Osteoblast (primary cell): ENCODE results near the gene DNAH7. TPM values are rescaled to one million over a fixed set of nuclear protein-coding genes. Genes with fewer than 3 reads are reported as not detected.

Source experiments
- DNase-seq: peaks from one replicate; pipeline ENCODE4 v3.0.0; 2011; ENCODE audit warnings: low spot score, mixed read lengths; ENCODE audit not compliant: insufficient read length; ENCODE audit errors: missing footprints
- H2AFZ ChIP-seq: 2 replicates; pipeline ENCODE4 v1.6.0; 2011; ENCODE audit warnings: mild to moderate bottlenecking, low read length
- H3K27ac ChIP-seq: 2 replicates; pipeline ENCODE4 v1.5.1; 2011; ENCODE audit warnings: mild to moderate bottlenecking, low read depth, low read length, moderate library complexity
- H3K27me3 ChIP-seq: 2 replicates; pipeline ENCODE4 v1.6.0; 2012; ENCODE audit warnings: mild to moderate bottlenecking, control low read depth, inconsistent platforms, low read length, moderate library complexity; ENCODE audit not compliant: insufficient read depth
- H3K36me3 ChIP-seq: 2 replicates; pipeline ENCODE4 v1.5.1; 2011; ENCODE audit warnings: mild to moderate bottlenecking, low read length, control low read depth, moderate library complexity; ENCODE audit not compliant: insufficient read depth
- H3K4me1 ChIP-seq: 2 replicates; pipeline ENCODE4 v1.5.1; 2011; ENCODE audit warnings: mild to moderate bottlenecking, low read length, control low read depth, moderate library complexity; ENCODE audit not compliant: insufficient read depth
- H3K4me2 ChIP-seq: 2 replicates; pipeline ENCODE4 v1.6.0; 2011; ENCODE audit warnings: mild to moderate bottlenecking, low read length; ENCODE audit not compliant: insufficient read depth
- H3K4me3 ChIP-seq: fragments of 200-600 bp; sonication (generic); 3 replicates; pipeline ENCODE4 v1.5.1; 2012; ENCODE audit warnings: mild to moderate bottlenecking, low read length, inconsistent platforms; ENCODE audit not compliant: insufficient read depth
- H3K79me2 ChIP-seq: 2 replicates; pipeline ENCODE4 v1.6.0; 2012; ENCODE audit warnings: mild to moderate bottlenecking, low read length, control low read depth, inconsistent platforms; ENCODE audit not compliant: insufficient read depth
- H3K9me3 ChIP-seq: 2 replicates; pipeline ENCODE4 v1.5.1; 2011; ENCODE audit warnings: low read depth, low read length, control low read depth
- H4K20me1 ChIP-seq: 2 replicates; pipeline ENCODE4 v1.6.0; 2012; ENCODE audit warnings: mild to moderate bottlenecking, low read length, control low read depth; ENCODE audit not compliant: insufficient read depth
- CTCF ChIP-seq: IDR thresholded peaks from 2 replicates; pipeline ENCODE4 v1.5.1; 2011; ENCODE audit warnings: mild to moderate bottlenecking, low read depth, low read length, moderate library complexity; ENCODE audit errors: extremely low read depth
- total RNA-seq: library from RNA; depleted of rRNA; stranded (reverse); fragments of >200 nt; gene quantifications from 2 replicates; pipeline ENCODE4 v1.2.3, GENCODE V29; 2012

Gene DNAH7
- total RNA-seq, 1 donor, result 2.5 TPM

- TF ChIP-seq CTCF, result no peak
- H3K4me2 ChIP-seq, result no peak overlapping the region
- no peak overlapping the region for H3K4me3 ChIP-seq
- H2AFZ ChIP-seq, result no peak overlapping the region
- no peak overlapping the region for H3K27ac ChIP-seq
- H3K9me3 ChIP-seq, result no peaks in the 10 kb centered on the region
- H3K27me3 ChIP-seq, result no peaks in the 10 kb centered on the region
- H3K4me1 ChIP-seq, result peaks cover 25% of the 10 kb centered on the region
- H3K79me2 ChIP-seq, result no peaks in the 10 kb centered on the region
- no peaks in the 10 kb centered on the region for H4K20me1 ChIP-seq
- no peak for DNase-seq
- no peaks in the 10 kb centered on the region for H3K36me3 ChIP-seq
Observed at GRCh38 chr2:195824478-195824877, 244.2 kb downstream of the DNAH7 start.

- Histone ChIP-seq H3K4me2 (no peak overlapping the region), H3K27me3 (no peaks in the 10 kb centered on the region), H2AFZ (no peak overlapping the region), H3K36me3 (no peaks in the 10 kb centered on the region), H3K4me1 (peaks cover 37% of the 10 kb centered on the region), H3K27ac (no peak overlapping the region), H3K4me3 (no peak overlapping the region), H3K9me3 (no peaks in the 10 kb centered on the region), H4K20me1 (no peaks in the 10 kb centered on the region), H3K79me2 (no peaks in the 10 kb centered on the region)
- TF ChIP-seq CTCF, result no peak
- no peak for DNase-seq
Observed at GRCh38 chr2:195823206-195823605, 245.4 kb downstream of the DNAH7 start.

GRCh38 chr2:195821566-195821932, 247.1 kb downstream of the DNAH7 start:
- Histone ChIP-seq H3K36me3 (no peaks in the 10 kb centered on the region), H3K4me2 (no peak overlapping the region), H3K4me1 (peaks cover 40% of the 10 kb centered on the region), H2AFZ (no peak overlapping the region), H3K27me3 (no peaks in the 10 kb centered on the region), H4K20me1 (no peaks in the 10 kb centered on the region), H3K9me3 (no peaks in the 10 kb centered on the region), H3K27ac (no peak overlapping the region), H3K4me3 (no peak overlapping the region), H3K79me2 (no peaks in the 10 kb centered on the region)
- DNase-seq, result no peak
- no peak for TF ChIP-seq CTCF

- Histone ChIP-seq H3K79me2 (no peaks in the 10 kb centered on the region), H2AFZ (no peak overlapping the region), H3K9me3 (no peaks in the 10 kb centered on the region), H3K4me1 (peaks cover 40% of the 10 kb centered on the region), H3K4me2 (no peak overlapping the region), H4K20me1 (no peaks in the 10 kb centered on the region), H3K4me3 (no peak overlapping the region), H3K36me3 (no peaks in the 10 kb centered on the region), H3K27me3 (no peaks in the 10 kb centered on the region), H3K27ac (no peak overlapping the region)
- no peak for DNase-seq
- no peak for TF ChIP-seq CTCF
Observed at GRCh38 chr2:195820867-195821565, 247.6 kb downstream of the DNAH7 start.
